Measurements from ENCODE around the gene TMEM108. TPM values are rescaled to one million over a fixed set of nuclear protein-coding genes. Genes with fewer than 3 reads are reported as not detected.

Gene TMEM108
- total and polyA plus RNA-seq, 2 donors (not counting 1 experiment from before 2014, with no cell fraction given): 0.10 to 0.17 TPM

- no peaks in the 10 kb centered on the region for H4K20me1 ChIP-seq (ENCODE audit: control insufficient read depth, extremely low read depth, insufficient read depth, low read length)
- H3K4me1 ChIP-seq (ENCODE audit: control insufficient read depth, extremely low read depth, insufficient read depth, low read length): no peaks in the 10 kb centered on the region
- no peak for DNase-seq (ENCODE audit: low read depth in 2 of 2)
- H3K9ac ChIP-seq (ENCODE audit: insufficient read depth, low read length): no peak overlapping the region
- H3K9me3 ChIP-seq (ENCODE audit: control insufficient read depth, insufficient read depth, low read depth, low read length): no peaks in the 10 kb centered on the region
- H3K27ac ChIP-seq (ENCODE audit: insufficient read depth, low read length): no peak overlapping the region
- no peak overlapping the region for H2AFZ ChIP-seq (ENCODE audit: low read length)
- no peak overlapping the region for H3K4me3 ChIP-seq (replicated peaks in 1 of 4; ENCODE audit: control extremely low read depth in 1 of 4, insufficient read depth in 1 of 4, low read depth in 3 of 4, low read length in 4 of 4)
- no peak overlapping the region for H3K4me2 ChIP-seq (ENCODE audit: extremely low read depth, insufficient read depth, low read length)
- no peaks in the 10 kb centered on the region for H3K36me3 ChIP-seq (ENCODE audit: control insufficient read depth, insufficient read depth, low read length)
- no peaks in the 10 kb centered on the region for H3K79me2 ChIP-seq (ENCODE audit: control insufficient read depth, insufficient read depth, low read length)
- TF ChIP-seq CTCF (conservative IDR thresholded peaks at IDR 0.05 in 1 of 2, IDR thresholded peaks at IDR 0.05 in 1 of 2; ENCODE audit: low read depth in 1 of 2, low read length in 2 of 2): no peak
- TF ChIP-seq EZH2 (IDR thresholded peaks at IDR 0.05; ENCODE audit: low read length, missing control alignments): no peak
- no peaks in the 10 kb centered on the region for H3K27me3 ChIP-seq (ENCODE audit: control insufficient read depth, insufficient read depth, low read length)
Observed at GRCh38 chr3:133364704-133365103, 326.5 kb downstream of the TMEM108 start.

DNA sequence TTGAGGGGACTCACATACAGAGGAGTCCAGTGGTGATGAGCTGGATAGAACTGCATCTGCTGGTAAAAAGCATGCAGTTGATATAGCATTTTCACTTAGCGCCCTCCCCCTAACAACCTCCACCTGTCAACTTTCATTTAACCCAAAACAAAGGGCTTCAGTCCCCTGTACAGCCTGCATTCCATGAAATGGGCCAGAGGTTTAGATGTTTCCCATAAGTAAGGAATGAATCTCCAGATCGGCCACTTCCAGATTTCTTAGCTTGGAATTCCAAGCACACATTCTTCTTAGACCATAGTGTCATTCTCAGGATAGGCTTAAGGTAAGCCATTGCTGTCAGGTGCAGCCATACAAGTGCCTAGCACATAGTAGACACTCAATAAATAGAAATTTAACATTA, 328.7 kb downstream of the TMEM108 start:
- H3K27ac ChIP-seq (ENCODE audit: insufficient read depth, low read length): no peak overlapping the region
- no peaks in the 10 kb centered on the region for H3K4me1 ChIP-seq (ENCODE audit: control insufficient read depth, extremely low read depth, insufficient read depth, low read length)
- no peaks in the 10 kb centered on the region for H4K20me1 ChIP-seq (ENCODE audit: control insufficient read depth, extremely low read depth, insufficient read depth, low read length)
- H2AFZ ChIP-seq (ENCODE audit: low read length): no peak overlapping the region
- no peak overlapping the region for H3K4me2 ChIP-seq (ENCODE audit: extremely low read depth, insufficient read depth, low read length)
- no peaks in the 10 kb centered on the region for H3K27me3 ChIP-seq (ENCODE audit: control insufficient read depth, insufficient read depth, low read length)
- H3K36me3 ChIP-seq (ENCODE audit: control insufficient read depth, insufficient read depth, low read length): no peaks in the 10 kb centered on the region
- DNase-seq (ENCODE audit: low read depth in 2 of 2): no peak
- no peaks in the 10 kb centered on the region for H3K9me3 ChIP-seq (ENCODE audit: control insufficient read depth, insufficient read depth, low read depth, low read length)
- no peak overlapping the region for H3K4me3 ChIP-seq (replicated peaks in 1 of 4; ENCODE audit: control extremely low read depth in 1 of 4, insufficient read depth in 1 of 4, low read depth in 3 of 4, low read length in 4 of 4)
- TF ChIP-seq CTCF (conservative IDR thresholded peaks at IDR 0.05 in 1 of 2, IDR thresholded peaks at IDR 0.05 in 1 of 2; ENCODE audit: low read depth in 1 of 2, low read length in 2 of 2) (no peak), EZH2 (IDR thresholded peaks at IDR 0.05; ENCODE audit: low read length, missing control alignments) (no peak)
- no peaks in the 10 kb centered on the region for H3K79me2 ChIP-seq (ENCODE audit: control insufficient read depth, insufficient read depth, low read length)
- no peak overlapping the region for H3K9ac ChIP-seq (ENCODE audit: insufficient read depth, low read length)

- no peak for DNase-seq (ENCODE audit: low read depth in 2 of 2)
- H3K27ac ChIP-seq (ENCODE audit: insufficient read depth, low read length): no peak overlapping the region
- no peaks in the 10 kb centered on the region for H3K9me3 ChIP-seq (ENCODE audit: control insufficient read depth, insufficient read depth, low read depth, low read length)
- TF ChIP-seq EZH2 (IDR thresholded peaks at IDR 0.05; ENCODE audit: low read length, missing control alignments) (no peak), CTCF (conservative IDR thresholded peaks at IDR 0.05 in 1 of 2, IDR thresholded peaks at IDR 0.05 in 1 of 2; ENCODE audit: low read depth in 1 of 2, low read length in 2 of 2) (no peak)
- H3K4me3 ChIP-seq (replicated peaks in 1 of 4; ENCODE audit: control extremely low read depth in 1 of 4, insufficient read depth in 1 of 4, low read depth in 3 of 4, low read length in 4 of 4): no peak overlapping the region
- no peaks in the 10 kb centered on the region for H4K20me1 ChIP-seq (ENCODE audit: control insufficient read depth, extremely low read depth, insufficient read depth, low read length)
- H3K79me2 ChIP-seq (ENCODE audit: control insufficient read depth, insufficient read depth, low read length): no peaks in the 10 kb centered on the region
- H3K4me1 ChIP-seq (ENCODE audit: control insufficient read depth, extremely low read depth, insufficient read depth, low read length): no peaks in the 10 kb centered on the region
- H3K36me3 ChIP-seq (ENCODE audit: control insufficient read depth, insufficient read depth, low read length): no peaks in the 10 kb centered on the region
- H3K4me2 ChIP-seq (ENCODE audit: extremely low read depth, insufficient read depth, low read length): no peak overlapping the region
- no peak overlapping the region for H3K9ac ChIP-seq (ENCODE audit: insufficient read depth, low read length)
- no peaks in the 10 kb centered on the region for H3K27me3 ChIP-seq (ENCODE audit: control insufficient read depth, insufficient read depth, low read length)
- H2AFZ ChIP-seq (ENCODE audit: low read length): no peak overlapping the region
Observed at GRCh38 chr3:133367403-133367802, 329.2 kb downstream of the TMEM108 start.
